Thyroid gland (tissue), 4 donors: ENCODE results near the gene LRRC39.

Experiments
- CTCF ChIP-seq, 6 experiments: fragments of 200-600 bp in 3 of 6; fragments of 450-650 bp in 3 of 6; sonication (generic) in 3 of 6; IDR thresholded peaks; one replicate each; pipeline ENCODE4 v1.5.1; 2016 to 2019; ENCODE audit warnings: antibody characterized with exemption in 6 of 6, mild to moderate bottlenecking in 2 of 6, inconsistent platforms in 1 of 6, moderate library complexity in 1 of 6
- POLR2A ChIP-seq, 2 donors: fragments of 450-650 bp; IDR thresholded peaks; one replicate each; pipeline ENCODE4 v1.6.1; 2017; ENCODE audit warnings: antibody characterized with exemption in 2 of 2, mild to moderate bottlenecking in 2 of 2, moderate library complexity in 1 of 2

- TF ChIP-seq CTCF (IDR thresholded peaks at IDR 0.05) (no peak), POLR2A (IDR thresholded peaks at IDR 0.05) (no peak)
Observed at GRCh38 chr1:100115524-100115923, 62.5 kb downstream of the LRRC39 start.
